Suppressor macrophage treated with lipopolysaccharide for 1 hour (primary cell): ENCODE data around the gene CTRB1.
A peak's percentile ranks its signal among the peaks of the same experiment; 100 is the strongest.

Experiments used
- DNase-seq, 3 donors: peaks; one replicate each; pipeline ENCODE4 v3.0.0-alpha.2; 2020 to 2022

CTRB1 gene

GRCh38 chr16:75218256-75219076, at the start of gene CTRB1:
TSS of gene CTRB1 (plus strand) at chr16:75218988. CDS start at chr16:75219008, 20 bp downstream.
- DNase-seq: peak; percentile 43 to 52 (median 48)

- DNase-seq: no peak
These were observed 48.8 kb upstream of the CTRB1 start for GRCh38 chr16:75169899-75170405.

GRCh38 chr16:75172578-75172977, 46.2 kb upstream of the CTRB1 start:
- DNase-seq: no peak

- no peak for DNase-seq
These were observed 43.7 kb upstream of the CTRB1 start for GRCh38 chr16:75175074-75175473.

- no peak for DNase-seq
These were observed 41.9 kb upstream of the CTRB1 start for GRCh38 chr16:75176926-75177325.

- no peak for DNase-seq
These were observed 39.6 kb upstream of the CTRB1 start for GRCh38 chr16:75179208-75179607.

GRCh38 chr16:75181630-75182029, 37.2 kb upstream of the CTRB1 start:
- DNase-seq: peak; percentile 19 to 27 (median 20)

GRCh38 chr16:75188832-75189477, 29.8 kb upstream of the CTRB1 start:
- no peak for DNase-seq

GRCh38 chr16:75189638-75190245, 29.0 kb upstream of the CTRB1 start:
- DNase-seq: no peak

- DNase-seq: no peak
These were observed 26.1 kb upstream of the CTRB1 start for GRCh38 chr16:75192606-75193264.

GRCh38 chr16:75193265-75193650, 25.5 kb upstream of the CTRB1 start:
- DNase-seq: no peak

- DNase-seq: no peak
These were observed 24.9 kb upstream of the CTRB1 start for GRCh38 chr16:75193730-75194444.

GRCh38 chr16:75195811-75196790, 22.7 kb upstream of the CTRB1 start:
- DNase-seq: no peak

GRCh38 chr16:75196836-75197235, 22.0 kb upstream of the CTRB1 start:
- DNase-seq: no peak

GRCh38 chr16:75197522-75198134, 21.2 kb upstream of the CTRB1 start:
- DNase-seq: no peak

GRCh38 chr16:75198135-75198600, 20.6 kb upstream of the CTRB1 start:
- DNase-seq: no peak

GRCh38 chr16:75202069-75202590, 16.7 kb upstream of the CTRB1 start:
- DNase-seq: no peak

GRCh38 chr16:75203096-75203495, 15.7 kb upstream of the CTRB1 start:
- DNase-seq: no peak

GRCh38 chr16:75203667-75204409, 14.9 kb upstream of the CTRB1 start:
- DNase-seq: no peak

- DNase-seq: no peak
These were observed 14.4 kb upstream of the CTRB1 start for GRCh38 chr16:75204410-75204758.
